Measurements from ENCODE around the gene TNIK.

Gene TNIK

DNA sequence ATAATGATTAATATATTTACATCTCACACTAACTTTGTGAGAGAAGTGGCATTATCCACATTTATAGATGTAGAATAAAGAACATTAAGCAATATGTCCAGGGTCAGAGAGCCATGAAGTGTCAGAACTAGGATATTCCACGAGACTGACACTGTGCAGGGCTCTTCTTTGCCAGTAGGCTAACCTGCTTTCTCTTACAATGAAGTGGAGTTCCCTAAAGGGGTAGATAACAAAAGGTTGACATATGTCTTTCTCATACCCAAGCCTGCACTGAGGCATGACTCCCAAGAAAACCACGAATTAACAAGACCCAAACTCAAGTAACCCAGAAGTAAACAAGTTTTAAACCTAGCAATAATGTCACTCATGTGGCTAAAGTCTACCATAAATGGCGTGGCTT, 242.1 kb downstream of the TNIK start:
- no peak for DNase-seq

GRCh38 chr3:171213907-171214306, 246.3 kb downstream of the TNIK start:
- no peak for DNase-seq

GRCh38 chr3:171213178-171213577, 247.0 kb downstream of the TNIK start:
- no peak for DNase-seq

DNA sequence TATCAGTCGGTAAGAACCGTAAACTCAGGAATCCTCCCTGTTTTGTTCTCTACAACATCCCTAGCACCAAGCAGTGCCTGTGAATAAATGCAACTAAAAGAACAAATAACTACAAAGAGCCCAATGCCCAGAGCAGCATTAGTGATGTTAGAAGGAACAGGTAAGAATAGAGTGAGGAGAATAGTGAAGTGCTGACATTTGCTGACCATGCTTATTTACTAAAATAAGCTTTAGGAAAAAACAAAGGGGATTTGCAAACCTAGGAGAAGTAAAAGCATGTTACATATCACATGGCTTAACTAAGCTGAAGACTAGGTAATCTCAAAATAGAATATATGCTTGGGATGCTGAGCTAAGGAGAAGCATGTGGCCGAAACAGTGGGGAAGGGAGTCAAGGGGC, 247.6 kb downstream of the TNIK start:
- no peak for DNase-seq

DNA sequence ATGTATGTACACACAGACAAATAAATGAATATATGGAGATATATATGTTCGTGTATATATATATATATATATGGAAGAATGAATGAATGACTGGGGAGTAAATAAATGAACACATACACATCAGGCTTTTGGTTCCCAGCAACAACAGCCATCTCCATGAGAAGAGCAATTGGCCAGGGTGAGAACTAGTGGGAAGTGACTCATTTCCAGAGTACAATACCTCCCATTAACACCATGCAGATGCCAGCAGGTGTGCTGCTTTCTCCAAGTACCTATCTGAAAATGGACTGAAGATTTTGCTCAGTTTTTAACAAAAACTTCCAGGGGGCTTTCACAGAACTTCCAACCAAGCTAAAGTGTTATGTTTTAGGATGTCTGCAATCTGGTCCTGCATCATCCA, 253.9 kb downstream of the TNIK start:
- no peak for DNase-seq

GRCh38 chr3:171204942-171205341, 255.3 kb downstream of the TNIK start:
- DNase-seq, result no peak

- no peak for DNase-seq
Observed at GRCh38 chr3:171201825-171202224, 258.4 kb downstream of the TNIK start.

DNA sequence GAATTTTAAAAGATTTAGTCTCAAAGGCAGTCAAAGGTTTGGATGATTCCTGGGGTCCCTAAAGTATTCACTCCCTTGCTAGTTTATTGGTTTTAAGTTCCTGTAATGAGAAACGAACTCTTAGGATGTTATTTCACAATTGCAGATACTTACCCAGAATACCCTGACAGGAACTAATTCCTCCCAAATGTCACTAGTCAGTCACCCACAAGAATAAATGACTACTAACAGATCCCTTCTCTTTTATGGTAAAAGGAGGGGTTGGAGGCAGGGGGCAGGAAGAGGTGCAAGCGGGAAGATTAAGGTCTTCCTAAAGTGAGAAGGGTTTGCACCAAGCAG, 259.5 kb downstream of the TNIK start:
- DNase-seq, result no peak

GRCh38 chr3:171200052-171200749, 260.0 kb downstream of the TNIK start:
- DNase-seq, result no peak

DNA sequence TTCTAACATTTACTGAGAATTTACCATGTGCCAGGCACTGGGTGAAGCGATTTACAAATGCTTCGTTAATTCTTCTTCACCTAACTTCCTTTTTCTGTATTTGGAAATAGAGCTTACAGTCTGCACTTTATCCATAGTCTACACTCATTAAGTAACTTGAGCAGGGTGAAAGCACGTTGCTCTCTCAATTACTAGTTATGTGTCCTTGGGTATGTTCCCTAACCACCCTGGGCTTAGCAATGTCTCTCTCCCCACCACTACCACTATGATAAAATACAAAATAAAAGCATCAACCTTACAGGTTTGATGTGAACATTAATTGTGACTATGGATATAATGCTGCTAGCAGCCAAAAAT, 260.8 kb downstream of the TNIK start:
- no peak for DNase-seq

- no peak for DNase-seq
Observed at GRCh38 chr3:171198781-171199472, 261.3 kb downstream of the TNIK start.

GRCh38 chr3:171195686-171196085, 264.5 kb downstream of the TNIK start:
- no peak for DNase-seq

- DNase-seq, result no peak
Observed at GRCh38 chr3:171194965-171195364, 265.2 kb downstream of the TNIK start.

DNA sequence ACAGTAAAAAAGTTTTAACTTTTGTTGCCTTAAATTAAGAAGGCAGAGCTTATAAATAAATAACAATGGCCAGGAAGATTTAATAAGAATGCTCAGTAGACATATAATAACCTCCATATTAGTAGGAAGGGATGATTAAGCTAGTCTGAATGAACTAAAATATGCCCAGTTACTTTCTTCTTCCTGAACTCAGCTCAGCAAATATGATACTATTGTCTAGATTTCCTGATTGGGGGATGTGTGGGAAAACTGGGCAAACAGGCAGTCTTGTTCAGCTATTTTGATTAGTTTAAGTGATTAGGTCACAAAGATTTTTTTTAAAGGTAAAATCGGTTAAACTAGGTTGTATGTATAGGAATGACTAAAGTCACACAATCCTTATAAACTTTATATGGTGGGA, 266.5 kb downstream of the TNIK start:
- no peak for DNase-seq

DNA sequence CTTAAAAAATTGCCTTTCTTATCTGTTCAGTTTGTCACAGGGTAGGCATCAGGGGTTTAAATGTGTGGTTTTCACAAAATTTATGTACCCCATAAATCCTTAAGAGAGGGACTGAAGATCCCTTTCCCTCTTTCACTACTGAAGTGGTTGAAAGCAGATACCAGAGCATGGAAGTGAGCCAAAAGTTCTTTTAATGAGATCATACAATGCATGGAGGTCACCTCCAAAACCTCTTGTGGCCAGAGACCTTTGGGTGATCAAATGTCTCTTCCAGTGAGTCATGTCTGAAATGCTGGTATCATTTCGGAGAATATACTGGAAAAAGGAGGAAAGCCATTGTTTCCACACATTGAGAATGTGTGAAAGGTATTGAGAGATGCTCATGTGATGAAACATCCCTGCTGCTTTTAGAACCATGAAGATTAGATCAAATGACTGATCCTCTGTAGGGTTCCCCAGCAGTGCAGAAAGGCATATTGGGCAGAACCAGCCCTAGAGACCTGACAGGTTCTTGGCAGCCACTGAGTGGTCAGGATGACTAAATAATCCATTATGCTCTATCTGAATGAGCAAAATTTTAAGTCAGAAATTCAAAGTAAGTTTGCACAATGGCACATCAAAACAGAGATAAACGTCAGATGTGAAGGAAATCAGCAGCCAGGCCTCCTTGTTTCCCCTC, 267.9 kb downstream of the TNIK start:
- DNase-seq, result no peak

GRCh38 chr3:171190668-171191067, 269.5 kb downstream of the TNIK start:
- no peak for DNase-seq

DNA sequence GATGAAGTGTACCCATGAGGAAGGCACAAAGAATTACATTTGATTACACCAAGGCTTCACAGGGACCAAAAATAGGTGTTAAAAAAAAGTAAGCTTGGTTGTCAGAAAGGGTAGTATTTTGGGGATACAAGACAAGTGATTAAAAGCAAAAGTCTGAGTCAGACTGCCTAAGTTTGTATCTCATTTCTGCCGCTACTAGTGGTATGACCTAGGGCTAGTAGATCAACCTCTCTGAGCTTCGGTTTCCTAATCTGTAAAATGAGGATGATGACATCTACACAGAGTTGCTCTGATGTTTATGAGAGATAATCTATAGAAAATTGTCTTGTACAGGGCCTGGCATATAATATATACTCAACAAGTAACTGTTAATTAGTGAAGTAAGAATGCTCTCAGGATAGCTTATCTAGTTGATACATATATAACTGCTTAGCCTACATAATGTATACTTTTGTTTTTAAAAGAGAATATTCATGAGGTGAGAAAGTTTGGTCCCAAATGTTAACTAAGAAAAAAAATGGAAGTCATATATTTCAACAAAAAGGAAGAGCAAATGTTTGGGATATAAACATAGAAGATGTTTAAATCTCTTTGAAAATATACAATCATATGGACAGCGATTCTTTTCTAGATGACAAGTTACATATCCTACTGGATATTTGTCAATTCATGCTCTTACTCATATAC, 270.7 kb downstream of the TNIK start:
- no peak for DNase-seq

GRCh38 chr3:171187706-171188290, 272.4 kb downstream of the TNIK start:
- no peak for DNase-seq

- no peak for DNase-seq
Observed at GRCh38 chr3:171186817-171187500, 273.2 kb downstream of the TNIK start.

GRCh38 chr3:171186383-171186782, 273.8 kb downstream of the TNIK start:
- no peak for DNase-seq

DNA sequence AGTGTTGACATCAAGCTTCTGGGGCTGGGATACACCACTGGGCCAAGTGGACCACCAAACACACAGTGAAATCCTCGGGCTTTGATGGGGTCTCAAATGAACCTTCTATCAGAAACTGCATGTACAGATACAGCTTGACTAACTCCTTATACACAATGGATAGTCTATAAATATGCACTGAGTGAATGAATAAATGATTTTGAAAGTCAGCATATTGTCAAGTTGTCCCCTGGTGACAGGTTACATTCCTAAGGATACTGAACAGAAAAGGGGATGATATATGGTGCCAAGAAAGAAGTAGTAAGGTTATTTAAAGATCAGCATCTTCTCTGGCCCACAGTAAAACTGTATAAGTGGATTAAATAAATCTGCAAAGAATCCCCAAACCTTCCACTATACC, 274.2 kb downstream of the TNIK start:
- no peak for DNase-seq

- DNase-seq, result no peak
Observed at GRCh38 chr3:171184372-171184771, 275.8 kb downstream of the TNIK start.

DNA sequence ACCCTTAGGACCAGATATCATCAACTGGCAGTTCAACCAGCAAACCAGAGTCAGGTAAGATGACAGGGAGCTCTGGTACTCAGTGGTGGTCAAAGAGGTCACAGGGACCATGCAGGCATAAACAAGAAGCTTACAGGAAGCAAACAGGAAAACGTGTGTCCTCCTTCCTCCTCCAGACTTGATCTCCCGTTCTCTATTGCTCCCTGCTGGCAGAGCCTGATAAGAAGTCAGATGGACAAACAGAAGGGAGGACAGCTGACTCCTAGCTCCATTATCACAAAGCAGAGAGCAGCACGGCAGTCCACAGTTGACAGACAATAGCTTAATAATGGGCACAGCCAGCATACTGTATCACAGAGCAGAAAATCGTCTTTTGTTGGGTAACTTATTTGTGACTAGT, 277.2 kb downstream of the TNIK start:
- DNase-seq, result no peak
